ENCODE results near the gene PER1. TPM values are rescaled to one million over a fixed set of nuclear protein-coding genes. Genes with fewer than 3 reads are reported as not detected.

The PER1 gene
- total and polyA plus RNA-seq, 2 of the 8 experiments (the other 6 are each of a cell fraction or from before 2014, with no cell fraction given), result 9.6 to 38.0 TPM

DNA sequence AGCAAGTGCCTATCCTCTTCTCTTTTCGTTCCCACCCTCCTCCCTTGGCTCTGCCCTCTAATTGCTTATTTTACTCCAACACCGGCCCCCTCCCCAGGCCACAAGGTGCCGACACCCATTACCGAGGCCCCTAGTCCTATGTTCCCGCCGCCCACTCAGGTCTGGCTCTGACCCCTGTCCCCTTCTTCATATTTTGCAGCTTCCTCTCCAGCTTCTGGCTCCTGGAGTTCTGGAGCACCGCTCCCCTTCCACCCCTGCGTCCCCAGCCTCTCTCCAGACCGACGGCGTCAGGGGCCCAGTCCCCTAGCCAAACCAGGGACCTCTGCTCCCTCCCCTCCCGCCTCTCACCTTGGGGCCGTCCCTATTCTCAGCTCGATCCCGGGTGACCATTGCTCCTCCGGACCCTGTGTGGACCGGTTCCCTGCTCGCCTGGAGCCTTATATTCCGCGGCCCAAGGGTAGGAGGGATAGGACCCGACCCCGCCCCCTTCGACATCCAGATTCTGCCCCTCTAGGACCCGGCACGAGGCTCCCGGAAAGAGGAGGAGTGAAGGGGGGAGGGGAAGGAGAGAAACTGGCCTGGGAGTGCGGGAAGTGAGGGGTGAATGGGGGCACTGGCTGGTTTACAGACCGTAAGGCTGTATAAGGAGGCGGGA lies 28.4 kb downstream of the PER1 start, which contains the start of gene HES7 (continued):
- TF ChIP-seq, protein P1, sequence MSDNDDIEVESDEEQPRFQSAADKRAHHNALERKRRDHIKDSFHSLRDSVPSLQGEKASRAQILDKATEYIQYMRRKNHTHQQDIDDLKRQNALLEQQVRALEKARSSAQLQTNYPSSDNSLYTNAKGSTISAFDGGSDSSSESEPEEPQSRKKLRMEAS (IDR thresholded peaks at IDR 0.05), result peak; percentile 83
- TF ChIP-seq NRF1 (IDR thresholded peaks at IDR 0.05; ENCODE audit: low read depth, low read length) (no peak), SIN3A (conservative IDR thresholded peaks at IDR 0.05 in 1 of 2, IDR thresholded peaks at IDR 0.05 in 1 of 2; ENCODE audit: low read depth in 1 of 2, low read length in 2 of 2) (peak in 1 of 2 experiments; percentile 70; a peak in 2 of 4 replicates), YY1 (IDR thresholded peaks at IDR 0.05; ENCODE audit: low read depth, low read length) (no peak), RAD21 (IDR thresholded peaks at IDR 0.05 in 1 of 2, conservative IDR thresholded peaks at IDR 0.05 in 1 of 2; ENCODE audit: low read depth in 2 of 2, low read length in 2 of 2) (no peak), TCF12 (IDR thresholded peaks at IDR 0.05; ENCODE audit: low read depth, low read length) (0 out of 2 replicates have a peak, but pooled peaks have one; percentile 2), ZNF274 (IDR thresholded peaks at IDR 0.05; ENCODE audit: borderline replicate concordance, extremely low read depth, low read length) (no peak), JUND (IDR thresholded peaks at IDR 0.05; ENCODE audit: low read length) (no peak), JUN (IDR thresholded peaks at IDR 0.05; ENCODE audit: low read depth, low read length) (no peak), RNF2 (IDR thresholded peaks at IDR 0.05; ENCODE audit: borderline replicate concordance, low read depth, low read length, missing control alignments, poor library complexity, severe bottlenecking) (peak; percentile 70), CTBP2 (IDR thresholded peaks at IDR 0.05; ENCODE audit: borderline replicate concordance, insufficient read depth, insufficient read length, low read length) (peak; percentile 95), TBP (IDR thresholded peaks at IDR 0.05; ENCODE audit: low read depth, low read length) (peak; percentile 35; the same call in 1 of the 2 replicates), SP2 (IDR thresholded peaks at IDR 0.05; ENCODE audit: low read length) (no peak), NANOG (IDR thresholded peaks at IDR 0.05; ENCODE audit: insufficient read depth, low read depth, low read length, poor library complexity, severe bottlenecking) (no peak), EZH2 (IDR thresholded peaks at IDR 0.05; ENCODE audit: low read depth, low read length, severe bottlenecking) (peak; percentile 19), HDAC6 (IDR thresholded peaks at IDR 0.05; ENCODE audit: low read depth, low read length) (no peak), EGR1 (IDR thresholded peaks at IDR 0.05; ENCODE audit: borderline replicate concordance, low read depth, low read length) (peak; percentile 81), HDAC2 (IDR thresholded peaks at IDR 0.05; ENCODE audit: borderline replicate concordance in 1 of 2, low read depth in 2 of 2, low read length in 2 of 2) (no peak), FOSL1 (IDR thresholded peaks at IDR 0.05; ENCODE audit: insufficient read depth, low read depth, low read length) (peak; percentile 82; the same call in 1 of the 2 replicates), KDM4A (IDR thresholded peaks at IDR 0.05; ENCODE audit: low read depth, low read length, severe bottlenecking) (peak; percentile 74)
- TF ChIP-seq, protein P2, sequence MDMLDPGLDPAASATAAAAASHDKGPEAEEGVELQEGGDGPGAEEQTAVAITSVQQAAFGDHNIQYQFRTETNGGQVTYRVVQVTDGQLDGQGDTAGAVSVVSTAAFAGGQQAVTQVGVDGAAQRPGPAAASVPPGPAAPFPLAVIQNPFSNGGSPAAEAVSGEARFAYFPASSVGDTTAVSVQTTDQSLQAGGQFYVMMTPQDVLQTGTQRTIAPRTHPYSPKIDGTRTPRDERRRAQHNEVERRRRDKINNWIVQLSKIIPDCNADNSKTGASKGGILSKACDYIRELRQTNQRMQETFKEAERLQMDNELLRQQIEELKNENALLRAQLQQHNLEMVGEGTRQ (IDR thresholded peaks at IDR 0.05; ENCODE audit: low read length), result no peak

Data from H1 (cell line).